Right kidney (tissue), 1 donor: ENCODE data around the gene ST6GAL1.
"Not testable (repeated sequence)": the region's sequence is repeated elsewhere in the genome, so short reads cannot be mapped to it uniquely, and the experiment has no call there.

ENCODE experiments used
- DNase-seq: peaks from one replicate; pipeline ENCODE4 v3.0.0-alpha.2; 2016

Gene ST6GAL1

GRCh38 chr3:187021748-187022402, 91.5 kb downstream of the ST6GAL1 start:
- no peak for DNase-seq

- no peak for DNase-seq
These were observed 92.2 kb downstream of the ST6GAL1 start for GRCh38 chr3:187022403-187023029.

GRCh38 chr3:187023340-187023739, 93.0 kb downstream of the ST6GAL1 start:
- not testable (repeated sequence) for DNase-seq

GRCh38 chr3:187024536-187025226, 94.4 kb downstream of the ST6GAL1 start:
- no peak for DNase-seq

- DNase-seq = no peak
These were observed 94.9 kb downstream of the ST6GAL1 start for GRCh38 chr3:187025254-187025655.

GRCh38 chr3:187025656-187026316, 95.5 kb downstream of the ST6GAL1 start:
- DNase-seq = peak; percentile 51

- DNase-seq = no peak
These were observed 96.0 kb downstream of the ST6GAL1 start for GRCh38 chr3:187026317-187026670.

GRCh38 chr3:187027531-187028278, 97.4 kb downstream of the ST6GAL1 start:
- DNase-seq = no peak

GRCh38 chr3:187031934-187032333, 101.6 kb downstream of the ST6GAL1 start:
- no peak for DNase-seq

GRCh38 chr3:187036394-187036793, 106.1 kb downstream of the ST6GAL1 start:
- DNase-seq = no peak

GRCh38 chr3:187039100-187039722, 108.9 kb downstream of the ST6GAL1 start:
- no peak for DNase-seq

- no peak for DNase-seq
These were observed 109.5 kb downstream of the ST6GAL1 start for GRCh38 chr3:187039723-187040414.

GRCh38 chr3:187040516-187041361, 110.4 kb downstream of the ST6GAL1 start:
- DNase-seq = no peak

GRCh38 chr3:187041362-187042307, 111.3 kb downstream of the ST6GAL1 start:
- no peak for DNase-seq

GRCh38 chr3:187042346-187042745, 112.0 kb downstream of the ST6GAL1 start:
- DNase-seq = no peak

- DNase-seq = no peak
These were observed 112.6 kb downstream of the ST6GAL1 start for GRCh38 chr3:187042874-187043458.

GRCh38 chr3:187044206-187044605, 113.9 kb downstream of the ST6GAL1 start:
- DNase-seq = no peak

- no peak for DNase-seq
These were observed 114.7 kb downstream of the ST6GAL1 start for GRCh38 chr3:187044867-187045552.
